ENCODE results near the gene FAM118A. TPM values are rescaled to one million over a fixed set of nuclear protein-coding genes. Genes with fewer than 3 reads are reported as not detected.

The FAM118A gene
- total RNA-seq, 2 donors from 2014 or later = 13.0 to 149 TPM

- Histone ChIP-seq H3K27ac (no peak overlapping the region), H3K36me3 (replicated peaks in 1 of 2; ENCODE audit: insufficient read depth in 1 of 2, low read depth in 2 of 2) (no peaks in the 10 kb centered on the region), H3K9me3 (no peaks in the 10 kb centered on the region), H3K27me3 (no peaks in the 10 kb centered on the region), H3K4me1 (no peaks in the 10 kb centered on the region), H3K4me3 (no peak overlapping the region)
- DNase-seq (no peak), ATAC-seq (no peak)
- intact Hi-C loops (cut with DNase I) = no loop called here
- WGBS, 2 donors = 56 to 90% methylated on average over 2 to 9 of the region's 9 CpGs
- TF ChIP-seq POLR2A (IDR thresholded peaks at IDR 0.05) (no peak), CTCF (IDR thresholded peaks at IDR 0.05) (no peak)
These were observed 14.2 kb upstream of the FAM118A start for GRCh38 chr22:45295492-45295891.

- Histone ChIP-seq H3K4me1 (no peaks in the 10 kb centered on the region), H3K9me3 (no peaks in the 10 kb centered on the region), H3K27me3 (no peaks in the 10 kb centered on the region), H3K36me3 (replicated peaks in 1 of 2; ENCODE audit: insufficient read depth in 1 of 2, low read depth in 2 of 2) (no peaks in the 10 kb centered on the region), H3K27ac (no peak overlapping the region), H3K4me3 (no peak overlapping the region)
- TF ChIP-seq CTCF (IDR thresholded peaks at IDR 0.05) (no peak), POLR2A (IDR thresholded peaks at IDR 0.05) (no peak)
- DNase-seq (no peak), ATAC-seq (no peak)
- WGBS, 2 donors = 64 to 78% methylated on average over 12 to 13 of the region's 13 CpGs
- intact Hi-C loops (cut with DNase I) = no loop called here
These were observed 13.0 kb upstream of the FAM118A start for GRCh38 chr22:45296628-45297297.

GRCh38 chr22:45298934-45299505, 10.7 kb upstream of the FAM118A start:
- Histone ChIP-seq H3K27me3 (no peaks in the 10 kb centered on the region), H3K27ac (no peak overlapping the region), H3K9me3 (no peaks in the 10 kb centered on the region), H3K4me3 (no peak overlapping the region), H3K4me1 (no peaks in the 10 kb centered on the region), H3K36me3 (replicated peaks in 1 of 2; ENCODE audit: insufficient read depth in 1 of 2, low read depth in 2 of 2) (no peaks in the 10 kb centered on the region)
- ATAC-seq = no peak
- 55 to 62% methylated on average over 4 to 15 of the region's 15 CpGs for WGBS, 2 donors
- TF ChIP-seq CTCF (IDR thresholded peaks at IDR 0.05) (no peak), POLR2A (IDR thresholded peaks at IDR 0.05) (no peak)
- intact Hi-C loops (cut with DNase I) = no loop called here
- DNase-seq = no peak

- H3K4me3 ChIP-seq = no peak overlapping the region
- H3K9me3 ChIP-seq = no peaks in the 10 kb centered on the region
- ATAC-seq (no peak), DNase-seq (no peak)
- no peaks in the 10 kb centered on the region for H3K27me3 ChIP-seq
- WGBS, 2 donors = 53 to 59% methylated on average over 8 of the region's 8 CpGs
- intact Hi-C loops (cut with DNase I) = no loop called here
- H3K36me3 ChIP-seq (replicated peaks in 1 of 2; ENCODE audit: insufficient read depth in 1 of 2, low read depth in 2 of 2) = no peaks in the 10 kb centered on the region
- H3K4me1 ChIP-seq = no peaks in the 10 kb centered on the region
- TF ChIP-seq POLR2A (IDR thresholded peaks at IDR 0.05) (no peak), CTCF (IDR thresholded peaks at IDR 0.05) (no peak)
- no peak overlapping the region for H3K27ac ChIP-seq
These were observed 7.0 kb upstream of the FAM118A start for GRCh38 chr22:45302751-45303150.

- no peaks in the 10 kb centered on the region for H3K27me3 ChIP-seq
- no peaks in the 10 kb centered on the region for H3K4me1 ChIP-seq
- no peaks in the 10 kb centered on the region for H3K36me3 ChIP-seq (replicated peaks in 1 of 2; ENCODE audit: insufficient read depth in 1 of 2, low read depth in 2 of 2)
- ATAC-seq (no peak), DNase-seq (no peak)
- intact Hi-C loops (cut with DNase I) = no loop called here
- no peaks in the 10 kb centered on the region for H3K9me3 ChIP-seq
- WGBS, 2 donors = 59 to 62% methylated on average over 7 of the region's 7 CpGs
- no peak for TF ChIP-seq POLR2A (IDR thresholded peaks at IDR 0.05)
- no peak for TF ChIP-seq CTCF (IDR thresholded peaks at IDR 0.05)
- no peak overlapping the region for H3K27ac ChIP-seq
- H3K4me3 ChIP-seq = no peak overlapping the region
These were observed 6.6 kb upstream of the FAM118A start for GRCh38 chr22:45303181-45303580.
